ENCODE results near the gene PLCXD1. TPM values are rescaled to one million over a fixed set of nuclear protein-coding genes. Genes with fewer than 3 reads are reported as not detected.

Gene PLCXD1
- total RNA-seq, 1 donor from 2014 or later = 52.4 TPM

- Mint-ChIP-seq H3K9me3 (no peaks in the 10 kb centered on the region), H3K27ac (ENCODE audit: unreplicated experiment) (no peak overlapping the region), H3K36me3 (ENCODE audit: low read depth) (peaks cover 26% of the 10 kb centered on the region), H3K4me3 (no peak overlapping the region), H3K4me1 (no peaks in the 10 kb centered on the region), H3K27me3 (ENCODE audit: low read depth) (no peaks in the 10 kb centered on the region)
- no peak for TF ChIP-seq CTCF (conservative IDR thresholded peaks at IDR 0.05)
- no peak for DNase-seq (ENCODE audit: low read depth, low spot score)
Observed at GRCh38 chrX:335758-336155, 54.6 kb downstream of the PLCXD1 start.

- Mint-ChIP-seq H3K27ac (ENCODE audit: unreplicated experiment) (peak overlapping the region; percentile 75), H3K4me3 (peak overlapping the region; percentile 32), H3K27me3 (ENCODE audit: low read depth) (no peaks in the 10 kb centered on the region), H3K36me3 (ENCODE audit: low read depth) (peaks cover 26% of the 10 kb centered on the region), H3K9me3 (no peaks in the 10 kb centered on the region), H3K4me1 (no peaks in the 10 kb centered on the region)
- DNase-seq (ENCODE audit: low read depth, low spot score) = no peak
- no peak for TF ChIP-seq CTCF (conservative IDR thresholded peaks at IDR 0.05)
Observed at GRCh38 chrX:336227-336626, 55.0 kb downstream of the PLCXD1 start.

GRCh38 chrX:337331-337831 lies 56.2 kb downstream of the PLCXD1 start:
- Mint-ChIP-seq H3K4me3 (no peak overlapping the region), H3K36me3 (ENCODE audit: low read depth) (peaks cover 33% of the 10 kb centered on the region), H3K9me3 (peaks cover 2% of the 10 kb centered on the region), H3K27me3 (ENCODE audit: low read depth) (no peaks in the 10 kb centered on the region), H3K27ac (ENCODE audit: unreplicated experiment) (no peak overlapping the region), H3K4me1 (no peaks in the 10 kb centered on the region)
- no peak for DNase-seq (ENCODE audit: low read depth, low spot score)
- TF ChIP-seq CTCF (conservative IDR thresholded peaks at IDR 0.05) = no peak

GRCh38 chrX:338281-338835 lies 57.2 kb downstream of the PLCXD1 start:
- Mint-ChIP-seq H3K9me3 (peaks cover 2% of the 10 kb centered on the region), H3K27ac (ENCODE audit: unreplicated experiment) (no peak overlapping the region), H3K4me1 (no peaks in the 10 kb centered on the region), H3K27me3 (ENCODE audit: low read depth) (no peaks in the 10 kb centered on the region), H3K4me3 (no peak overlapping the region), H3K36me3 (ENCODE audit: low read depth) (peaks cover 33% of the 10 kb centered on the region)
- no peak for DNase-seq (ENCODE audit: low read depth, low spot score)
- no peak for TF ChIP-seq CTCF (conservative IDR thresholded peaks at IDR 0.05)

GRCh38 chrX:338836-339400 lies 57.7 kb downstream of the PLCXD1 start:
- Mint-ChIP-seq H3K27me3 (ENCODE audit: low read depth) (no peaks in the 10 kb centered on the region), H3K4me3 (no peak overlapping the region), H3K36me3 (ENCODE audit: low read depth) (peaks cover 33% of the 10 kb centered on the region)

More at GRCh38 chrX:338836-339400, 57.7 kb downstream of the PLCXD1 start:
- Mint-ChIP-seq H3K9me3 (peaks cover 2% of the 10 kb centered on the region), H3K4me1 (no peaks in the 10 kb centered on the region), H3K27ac (ENCODE audit: unreplicated experiment) (no peak overlapping the region)
- DNase-seq (ENCODE audit: low read depth, low spot score) = no peak
- TF ChIP-seq CTCF (conservative IDR thresholded peaks at IDR 0.05) = no peak

Data from neural crest cell (in vitro differentiated cells).